SK-N-SH (cell line): Measurements from ENCODE around the gene NRF1.
"Not testable (repeated sequence)": the region's sequence is repeated elsewhere in the genome, so short reads cannot be mapped to it uniquely, and the experiment has no call there.

Experiments used
- MXI1 ChIP-seq: IDR thresholded peaks from 2 replicates; pipeline ENCODE4 v1.6.1; 2012; ENCODE audit warnings: mild to moderate bottlenecking, low read depth, low read length, improper control_type of control experiment
- YY1 ChIP-seq: IDR thresholded peaks from 2 replicates; pipeline ENCODE4 v1.4.0; 2012; ENCODE audit warnings: low read depth, mild to moderate bottlenecking

DNA sequence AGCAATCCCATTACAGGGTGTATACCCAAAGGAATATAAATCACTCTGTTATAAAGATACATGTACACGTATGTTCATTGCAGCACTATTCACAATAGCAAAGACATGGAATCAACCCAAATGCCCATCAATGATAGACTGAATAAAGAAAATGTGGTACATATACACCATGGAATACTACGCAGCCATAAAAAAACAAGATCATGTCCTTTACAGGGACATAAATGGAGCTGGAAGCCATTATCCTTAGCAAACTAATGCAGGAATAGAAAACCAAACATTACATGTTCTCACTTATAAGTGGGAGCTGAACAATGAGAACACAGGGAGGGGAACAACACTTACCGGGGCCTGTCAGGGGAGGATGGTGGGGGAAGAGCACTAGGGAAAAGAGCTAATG is 7.5 kb upstream of the NRF1 start:
- not testable (repeated sequence) for TF ChIP-seq YY1, MXI1
